NCI-H2081 (cell line): ENCODE results near the gene AMPD3.

ENCODE experiments used
- DNase-seq, 2 experiments: peaks; one replicate each; lab custom pipeline; 2025; lab: John Stamatoyannopoulos, UW

Gene AMPD3

DNA sequence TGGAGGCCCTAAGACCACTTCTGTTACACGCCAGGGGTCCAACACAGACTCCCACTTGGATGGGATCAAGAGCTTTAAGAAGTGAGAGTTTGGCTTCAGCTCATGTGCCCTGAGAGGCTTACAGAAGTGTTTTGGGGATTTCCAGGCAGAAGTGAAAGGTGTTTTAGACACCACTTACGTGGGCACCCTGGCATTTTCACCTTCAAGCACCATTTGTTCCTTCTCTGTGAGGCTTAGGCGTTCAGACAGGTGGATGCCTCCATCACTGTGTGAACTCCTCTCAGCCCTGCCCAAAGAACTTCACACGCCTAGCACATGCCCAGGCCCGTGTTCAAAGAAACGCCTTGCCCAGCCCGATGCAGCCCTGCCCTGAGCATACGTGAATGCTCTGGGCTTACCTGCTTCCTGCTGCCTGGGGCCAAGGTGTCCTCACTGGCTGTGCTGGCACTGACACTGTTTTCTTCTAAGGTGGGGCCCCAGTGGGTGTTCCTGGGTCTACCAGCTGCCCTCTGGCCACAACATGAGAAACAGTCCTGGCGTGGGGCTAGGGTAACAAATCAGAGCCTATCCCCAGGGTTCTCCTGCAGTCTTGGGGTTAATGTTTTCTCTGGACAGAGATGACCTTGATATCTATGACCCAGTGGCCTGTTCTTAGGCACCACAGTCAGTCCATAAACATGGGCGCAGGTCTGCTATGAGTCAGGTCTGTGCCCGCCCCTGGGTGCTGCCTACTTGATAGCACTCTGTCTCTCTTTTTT is 34.0 kb downstream of the AMPD3 start:
- DNase-seq = no peak

DNA sequence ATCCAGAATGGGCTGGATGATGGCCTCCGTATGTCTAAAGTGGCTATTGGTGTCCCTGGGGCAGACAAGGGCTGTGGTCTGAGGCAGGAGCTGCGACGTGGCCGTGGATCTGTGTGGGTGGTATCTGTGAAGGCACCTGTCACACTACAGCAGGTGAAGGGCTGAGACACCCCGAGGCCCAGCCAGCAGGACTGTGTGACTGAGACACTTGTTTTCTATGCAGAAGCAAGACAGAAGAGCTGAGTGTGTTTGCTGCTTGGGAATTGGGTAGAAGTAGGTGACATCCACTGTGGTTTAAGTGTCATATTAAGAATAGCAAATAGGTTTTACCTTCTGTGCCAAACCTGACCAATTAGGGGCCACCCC is 35.0 kb downstream of the AMPD3 start:
- DNase-seq = no peak

DNA sequence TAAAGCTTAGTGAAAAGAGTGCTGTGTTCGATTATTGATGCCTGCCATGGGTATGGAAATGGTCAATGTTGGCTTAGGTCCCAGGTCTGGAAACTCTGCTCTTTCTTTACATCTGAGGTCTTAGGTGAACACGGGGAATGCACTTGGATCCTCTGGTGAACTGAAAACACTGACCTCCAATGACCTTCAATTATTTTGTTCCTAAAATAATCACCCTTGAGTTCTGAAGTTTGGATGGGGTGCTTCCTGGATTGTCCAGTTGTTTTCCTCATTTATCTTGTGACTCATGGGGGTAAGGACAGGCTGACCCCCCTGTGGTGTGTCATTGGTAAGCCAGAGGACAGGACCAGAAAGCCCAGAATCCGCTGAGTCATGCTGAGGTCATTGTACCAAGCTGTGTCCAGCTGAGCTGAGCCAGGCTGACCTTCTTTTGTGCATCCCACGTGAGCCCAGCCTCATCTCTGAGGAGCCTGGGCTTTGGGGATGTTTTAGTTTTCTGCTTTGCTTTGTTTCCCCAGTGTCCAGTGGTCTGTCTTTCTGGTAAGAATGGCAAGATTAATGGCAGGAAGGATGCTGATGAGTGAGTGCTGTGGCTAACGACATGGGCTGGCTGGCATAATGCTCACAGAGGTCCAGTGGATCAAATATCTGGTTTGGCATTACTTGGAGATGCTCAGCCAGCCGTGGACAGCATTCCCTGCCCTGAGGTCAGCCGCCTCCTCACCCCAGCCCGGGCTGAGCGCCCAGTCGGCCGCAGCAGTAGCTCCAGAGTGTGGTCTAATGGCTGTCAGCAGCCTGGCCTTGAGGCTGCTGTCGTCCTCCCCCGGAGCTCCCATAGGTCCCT is 35.6 kb downstream of the AMPD3 start:
- DNase-seq = no peak

DNA sequence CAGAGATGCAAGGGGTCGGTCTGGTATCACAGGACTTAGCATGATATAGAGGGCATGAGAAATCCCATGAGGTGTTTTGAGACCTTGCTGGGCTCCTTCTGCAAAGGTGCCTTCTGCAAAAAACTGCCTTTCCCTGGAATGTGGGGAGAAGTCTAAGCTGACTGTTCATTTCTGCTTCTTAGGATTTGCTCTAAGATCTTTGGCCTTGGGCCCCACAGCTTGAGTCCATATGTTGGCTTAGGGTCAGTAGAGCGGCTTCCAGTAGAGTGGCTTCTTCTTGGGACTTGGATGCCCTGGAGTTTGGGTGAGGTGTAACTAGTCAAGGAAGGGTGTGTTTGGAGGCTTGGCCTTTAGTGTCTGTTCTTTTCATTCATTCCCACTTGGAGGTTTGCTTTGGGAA is 37.0 kb downstream of the AMPD3 start:
- no peak for DNase-seq

DNA sequence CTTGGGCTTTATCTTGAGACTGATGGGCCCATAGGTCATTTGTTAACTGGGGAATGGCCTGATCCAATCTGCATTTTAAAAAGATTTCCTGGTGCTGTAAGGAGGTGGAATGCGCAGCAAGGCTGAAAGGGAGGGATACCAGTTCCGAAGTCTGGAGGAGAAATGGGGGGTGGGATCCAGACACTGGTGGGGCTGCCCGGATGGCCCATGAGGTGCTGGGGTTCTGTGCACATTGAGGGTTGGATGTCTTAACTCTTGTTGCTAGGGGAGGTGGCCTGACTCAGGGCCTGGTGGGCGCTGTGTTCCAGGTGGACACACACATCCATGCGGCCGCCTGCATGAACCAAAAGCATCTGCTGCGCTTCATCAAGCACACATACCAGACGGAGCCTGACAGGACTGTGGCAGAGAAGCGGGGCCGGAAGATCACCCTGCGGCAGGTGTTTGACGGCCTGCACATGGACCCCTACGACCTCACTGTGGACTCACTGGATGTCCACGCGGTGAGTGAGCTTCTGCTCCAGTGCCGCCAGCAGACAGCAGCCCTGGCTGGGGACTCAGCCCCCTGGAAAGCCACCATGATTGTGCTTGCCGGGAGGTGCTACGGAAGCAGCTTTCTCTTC is 38.1 kb downstream of the AMPD3 start:
- DNase-seq = no peak

DNA sequence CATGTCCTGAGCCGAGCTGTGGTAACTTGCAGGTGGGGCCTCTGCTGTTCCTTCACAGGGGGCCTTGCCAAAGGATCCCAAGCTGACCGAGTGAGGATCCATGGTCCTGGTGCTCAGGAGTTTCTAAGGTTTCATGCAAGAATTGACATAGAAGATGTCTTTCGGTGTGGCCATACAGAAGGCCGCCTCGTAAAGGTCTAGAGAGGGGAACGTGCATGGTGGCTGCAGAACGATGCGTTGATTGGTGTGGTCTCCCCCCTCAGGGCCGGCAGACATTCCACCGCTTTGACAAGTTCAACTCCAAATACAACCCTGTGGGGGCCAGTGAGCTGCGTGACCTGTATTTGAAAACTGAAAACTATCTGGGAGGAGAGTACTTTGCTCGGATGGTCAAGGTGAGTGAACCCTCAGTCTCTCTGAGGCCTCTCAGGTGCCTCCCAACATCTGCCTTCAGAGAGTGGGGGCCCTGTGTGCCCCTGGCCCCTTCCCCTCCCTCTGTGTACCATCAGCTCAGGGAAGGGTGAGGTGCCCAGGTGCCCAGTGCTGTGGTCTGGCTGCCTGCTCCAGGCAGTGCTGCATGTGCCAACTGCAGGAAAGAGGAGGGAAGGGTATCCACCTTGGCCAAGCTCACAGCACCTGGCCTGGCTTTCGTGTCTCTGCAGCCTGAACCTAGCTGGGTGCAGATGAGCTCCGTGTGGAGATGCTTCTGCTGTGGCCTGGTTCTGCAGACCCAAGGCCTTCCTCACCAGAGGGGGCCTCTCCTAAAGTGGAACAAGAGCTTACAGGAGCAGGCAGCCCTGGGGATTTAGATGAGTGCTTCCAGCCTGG is 39.8 kb downstream of the AMPD3 start:
- no peak for DNase-seq

DNA sequence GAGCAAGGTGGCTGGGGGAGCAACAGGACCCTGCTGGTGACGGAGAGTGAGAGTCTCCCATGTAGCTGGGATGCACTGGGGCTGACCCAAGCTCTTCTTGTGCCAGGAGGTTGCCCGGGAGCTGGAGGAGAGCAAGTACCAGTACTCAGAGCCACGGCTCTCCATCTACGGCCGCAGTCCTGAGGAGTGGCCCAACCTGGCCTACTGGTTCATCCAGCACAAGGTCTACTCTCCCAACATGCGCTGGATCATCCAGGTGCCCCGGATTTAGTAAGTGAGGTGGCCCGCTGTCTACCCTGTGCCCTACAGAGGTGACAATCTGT is 40.4 kb downstream of the AMPD3 start:
- no peak for DNase-seq

DNA sequence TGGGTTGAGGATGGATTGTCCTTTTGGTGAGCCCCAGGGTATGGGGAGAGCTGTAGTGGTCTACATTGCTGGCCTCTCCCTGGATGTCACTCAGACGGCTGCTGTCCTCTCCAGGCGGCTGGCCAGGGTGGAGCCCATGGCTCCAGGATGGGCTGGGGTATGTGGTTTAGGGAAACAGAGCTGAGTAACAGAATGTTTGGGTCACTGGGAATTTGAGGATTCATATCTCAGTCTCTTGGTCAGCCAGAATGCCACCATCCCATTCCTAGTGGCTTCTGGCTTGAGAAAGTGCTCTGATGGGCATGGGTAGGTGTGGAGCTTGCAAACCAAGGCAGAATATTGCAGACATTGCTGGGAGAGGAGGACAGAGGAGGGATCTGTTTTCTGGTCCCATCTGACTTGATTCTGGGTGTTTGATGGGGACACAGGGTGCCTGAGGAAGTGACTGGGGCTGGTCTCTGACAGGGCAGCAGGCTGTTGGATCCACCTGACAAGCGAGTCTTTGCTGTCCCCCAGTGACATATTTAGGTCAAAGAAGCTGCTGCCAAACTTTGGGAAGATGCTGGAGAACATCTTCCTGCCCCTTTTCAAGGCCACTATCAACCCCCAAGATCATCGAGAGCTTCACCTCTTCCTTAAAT is 41.4 kb downstream of the AMPD3 start:
- no peak for DNase-seq

DNA sequence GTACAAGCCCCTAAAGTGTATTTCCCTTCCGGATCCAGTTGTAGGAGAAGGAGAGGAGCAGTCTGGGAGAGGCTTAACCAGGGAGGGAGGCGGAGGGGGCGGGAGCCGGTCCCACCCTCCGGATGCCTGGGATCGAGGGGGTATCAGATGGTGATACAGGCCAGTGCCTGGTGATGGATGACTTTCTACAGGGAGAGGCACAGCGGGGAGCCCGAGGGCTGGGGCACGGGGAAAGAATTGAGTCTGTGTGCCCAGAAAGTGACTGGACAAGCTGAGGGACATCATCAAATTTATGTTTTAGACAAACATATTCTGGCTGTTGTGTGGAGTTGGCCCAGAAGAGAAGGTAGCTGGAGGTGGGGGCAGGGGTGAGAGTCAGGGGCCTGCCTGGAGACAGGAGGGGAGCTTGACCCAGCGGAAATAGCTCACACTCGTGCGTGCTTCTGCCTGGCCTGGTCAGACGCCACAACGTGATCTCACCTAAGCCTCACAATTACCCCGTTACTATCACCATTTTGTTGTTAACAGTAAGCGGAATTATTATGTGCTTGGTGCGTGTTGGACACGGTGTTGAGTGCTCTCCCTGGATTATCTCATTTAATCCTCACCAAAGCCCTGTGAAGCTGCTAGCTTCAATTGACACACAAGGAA is 42.4 kb downstream of the AMPD3 start:
- DNase-seq = no peak

DNA sequence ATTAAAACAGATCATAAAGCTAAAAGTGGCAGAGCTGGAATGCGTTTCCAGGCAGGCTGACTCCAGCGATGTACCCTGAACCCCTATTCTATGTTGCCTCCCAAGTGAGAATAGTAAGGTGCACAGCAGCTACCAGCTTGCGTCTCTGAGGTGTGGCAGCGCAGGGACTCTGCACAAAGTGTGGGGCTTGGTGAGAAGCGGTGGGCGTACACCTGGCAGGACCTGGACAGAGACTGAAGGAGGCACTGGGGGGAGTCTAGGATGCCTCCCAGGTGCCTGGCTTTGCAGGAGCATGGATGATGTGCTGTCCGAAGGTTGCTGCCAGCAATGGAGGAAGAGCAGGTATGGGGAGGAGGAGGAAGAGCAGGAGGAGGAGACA is 42.9 kb downstream of the AMPD3 start:
- DNase-seq = no peak

DNA sequence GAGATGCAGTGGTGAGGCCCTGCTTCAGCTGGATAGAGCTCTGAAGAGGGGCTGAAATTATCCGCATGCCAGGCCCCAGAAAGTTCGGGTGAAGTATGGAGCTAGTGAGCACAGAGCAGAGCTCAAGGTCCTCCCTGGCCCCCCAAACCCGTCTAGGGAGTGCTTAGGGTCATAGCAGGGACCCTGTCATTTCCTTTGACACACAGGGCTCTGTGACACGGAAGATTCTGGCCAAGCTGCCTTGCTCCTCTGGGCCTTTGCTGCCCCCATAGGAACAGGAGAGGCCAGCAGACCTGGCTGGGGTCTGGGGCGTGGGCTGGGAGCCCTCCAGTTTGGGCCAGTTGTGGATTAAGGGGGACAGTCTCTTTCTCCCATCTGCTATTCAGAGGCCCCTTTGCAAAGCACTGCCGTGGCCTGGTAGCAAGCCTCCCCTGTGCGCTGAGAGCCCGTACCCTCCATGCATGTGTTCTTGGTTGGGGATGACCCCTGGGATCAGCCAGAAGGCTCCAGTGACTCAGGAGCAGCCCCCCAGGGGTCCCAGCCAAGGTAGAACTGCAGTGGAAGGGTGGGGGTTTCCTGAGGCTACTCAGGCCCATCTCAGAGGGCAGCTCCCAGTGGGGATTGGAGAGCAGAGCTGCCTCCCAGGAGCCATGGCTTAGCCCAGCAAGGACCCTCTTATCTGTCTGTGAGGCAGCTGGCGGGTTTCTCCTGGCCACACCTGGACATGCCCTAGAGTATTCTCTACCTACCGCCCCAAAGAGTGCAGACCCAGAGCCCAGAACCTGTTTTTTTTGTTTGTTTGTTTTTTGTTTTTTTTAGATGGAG is 43.6 kb downstream of the AMPD3 start:
- DNase-seq = no peak

DNA sequence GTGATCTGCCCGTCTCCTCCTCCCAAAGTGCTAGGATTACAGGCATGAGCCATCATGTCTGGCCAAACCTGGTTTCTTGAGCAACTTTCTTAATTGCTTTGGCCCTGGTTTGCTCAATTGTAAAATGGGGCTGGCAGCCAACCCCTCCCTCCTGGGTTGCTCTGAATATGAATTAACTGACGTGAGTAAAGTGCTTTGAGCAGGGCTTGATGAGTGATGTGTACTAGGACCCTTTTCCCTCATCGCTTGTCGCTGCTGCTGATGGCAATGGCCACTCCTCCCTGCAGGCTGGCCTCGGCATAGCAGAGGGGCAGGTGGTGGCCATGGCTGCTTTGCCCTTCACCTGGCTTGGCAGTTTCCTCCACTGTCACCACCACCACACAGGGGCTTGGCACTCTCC is 44.4 kb downstream of the AMPD3 start:
- no peak for DNase-seq

DNA sequence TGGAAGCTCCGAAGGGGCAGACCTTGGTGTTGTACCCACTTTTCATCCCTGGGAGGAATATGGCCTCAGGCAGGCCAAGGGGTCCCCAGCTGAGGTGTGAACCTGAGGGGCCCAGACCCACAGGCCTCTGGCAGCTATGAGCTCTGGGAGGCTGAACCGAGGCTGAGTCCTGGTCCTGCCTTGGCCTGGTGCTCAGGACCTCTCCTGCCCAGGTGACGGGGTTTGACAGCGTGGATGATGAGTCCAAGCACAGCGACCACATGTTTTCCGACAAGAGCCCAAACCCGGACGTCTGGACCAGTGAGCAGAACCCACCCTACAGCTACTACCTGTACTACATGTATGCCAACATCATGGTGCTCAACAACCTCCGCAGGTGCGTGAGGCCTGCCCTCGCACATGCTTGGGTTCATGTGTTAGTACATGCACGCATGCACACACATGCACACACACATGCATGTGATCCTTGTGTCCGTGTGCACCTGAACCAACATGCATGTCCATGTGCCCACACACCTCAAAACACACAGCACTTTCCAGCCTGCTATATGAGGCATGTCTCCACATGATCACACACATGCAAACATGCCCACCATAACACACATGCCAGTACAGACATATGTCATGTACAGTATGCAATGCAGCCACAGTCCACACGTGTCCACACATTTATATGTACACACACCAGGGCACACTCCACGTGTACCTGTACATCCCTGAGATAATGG is 45.0 kb downstream of the AMPD3 start:
- DNase-seq = no peak

DNA sequence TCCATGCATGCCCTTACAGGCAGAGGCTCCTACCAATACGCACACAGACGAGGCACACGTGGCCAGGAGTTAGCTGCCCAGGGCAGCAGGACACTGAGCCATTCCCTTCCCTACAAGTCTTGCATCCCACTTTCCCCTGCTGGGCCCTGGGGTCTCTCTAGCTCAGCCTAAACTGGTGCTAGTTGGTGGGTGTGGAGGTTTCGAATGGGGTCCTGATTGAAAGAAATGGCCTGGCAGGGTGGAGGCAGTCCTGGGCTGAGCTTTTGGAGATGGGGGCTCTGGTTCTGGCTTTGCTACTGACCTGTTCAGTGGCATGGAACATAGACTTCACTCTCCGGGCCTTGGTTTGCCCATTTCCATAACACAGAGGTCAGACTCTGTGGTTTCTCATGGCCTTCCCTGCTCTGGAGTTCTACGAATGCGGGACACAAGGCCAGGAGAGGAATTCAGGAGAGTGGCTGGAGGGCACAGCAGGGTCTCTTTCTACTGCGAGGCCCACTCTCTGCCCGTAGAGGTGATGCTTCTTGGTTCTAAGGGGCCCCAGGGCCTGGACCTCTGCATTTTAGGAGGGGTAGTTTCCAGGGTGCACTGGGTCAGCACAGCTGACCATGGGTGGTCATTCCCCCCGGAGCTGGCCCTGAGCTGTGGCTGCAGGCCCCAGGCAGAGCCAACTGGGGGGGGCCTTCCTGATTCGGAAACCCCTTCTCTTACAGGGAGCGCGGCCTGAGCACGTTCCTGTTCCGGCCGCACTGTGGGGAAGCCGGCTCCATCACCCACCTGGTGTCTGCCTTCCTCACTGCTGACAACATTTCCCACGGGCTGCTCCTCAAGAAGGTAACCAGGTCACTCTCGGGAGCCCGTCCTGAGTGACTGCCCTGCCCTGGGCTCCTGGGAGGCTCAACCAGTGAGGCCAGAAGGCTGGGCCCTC is 46.0 kb downstream of the AMPD3 start:
- no peak for DNase-seq

DNA sequence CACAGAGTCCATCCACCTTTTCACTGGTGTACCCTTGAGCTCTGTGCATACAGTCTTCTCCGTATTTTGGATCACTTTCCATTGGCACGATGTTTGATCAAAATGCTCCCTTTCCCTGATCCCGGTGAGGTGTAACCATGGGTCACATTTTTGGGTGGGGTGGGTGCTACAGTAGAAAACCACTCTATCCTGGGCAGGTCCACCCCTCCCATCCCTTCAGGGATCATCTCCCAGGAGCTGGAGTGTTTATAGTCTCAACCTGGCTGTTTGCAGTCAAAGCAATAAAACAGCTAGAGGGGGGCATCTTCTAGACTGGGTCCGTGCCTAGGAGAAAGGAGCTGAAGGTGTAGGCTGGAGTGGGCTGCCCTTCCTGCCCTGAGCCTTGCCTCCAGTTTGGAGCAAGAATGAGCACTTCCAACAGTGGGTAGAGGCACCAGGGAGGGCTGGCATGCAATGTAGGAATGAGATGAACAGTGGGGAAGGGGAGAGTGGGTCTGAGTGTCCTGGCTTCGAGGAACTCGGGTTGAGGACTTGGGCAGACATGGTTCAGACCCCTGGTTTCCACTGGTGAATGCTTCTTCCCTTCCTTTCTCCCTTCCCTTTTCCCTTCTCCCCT is 47.1 kb downstream of the AMPD3 start:
- DNase-seq = no peak

DNA sequence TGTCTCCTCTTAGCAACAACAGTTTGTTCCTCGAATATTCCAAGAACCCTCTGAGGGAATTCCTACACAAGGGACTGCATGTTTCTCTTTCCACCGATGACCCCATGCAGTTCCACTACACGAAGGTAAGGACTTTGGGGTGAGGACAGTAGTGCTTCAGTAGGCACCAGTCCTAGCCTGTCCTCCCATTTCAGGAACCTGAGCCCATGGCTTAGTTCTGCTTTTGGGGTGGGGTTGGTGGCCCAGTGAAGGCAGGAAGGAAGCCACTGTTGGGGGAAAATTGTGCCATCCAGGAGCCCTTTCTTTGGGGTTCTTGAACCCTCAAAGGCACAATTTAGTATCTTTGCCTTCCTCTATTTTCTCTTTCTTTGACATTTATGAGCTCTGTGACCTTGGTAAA is 47.7 kb downstream of the AMPD3 start:
- no peak for DNase-seq

DNA sequence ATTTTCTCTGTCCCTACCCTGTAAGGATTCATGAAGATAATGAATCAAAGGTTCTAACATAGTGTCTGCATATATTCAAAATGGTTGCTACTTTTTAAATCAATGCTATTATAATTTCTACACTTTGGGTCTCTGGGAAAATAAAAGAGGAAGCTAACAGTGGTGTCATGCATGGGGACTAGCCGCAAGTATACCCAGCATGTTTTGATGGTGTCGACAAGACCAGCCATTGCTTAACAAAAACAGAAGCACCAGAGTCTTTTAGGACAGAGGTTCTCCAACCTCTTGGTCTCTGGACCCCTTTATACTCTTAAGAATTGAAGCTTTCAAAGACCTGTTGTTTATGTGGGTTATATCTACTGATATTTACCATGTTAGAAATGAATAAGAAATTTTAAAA is 48.2 kb downstream of the AMPD3 start:
- DNase-seq = no peak

DNA sequence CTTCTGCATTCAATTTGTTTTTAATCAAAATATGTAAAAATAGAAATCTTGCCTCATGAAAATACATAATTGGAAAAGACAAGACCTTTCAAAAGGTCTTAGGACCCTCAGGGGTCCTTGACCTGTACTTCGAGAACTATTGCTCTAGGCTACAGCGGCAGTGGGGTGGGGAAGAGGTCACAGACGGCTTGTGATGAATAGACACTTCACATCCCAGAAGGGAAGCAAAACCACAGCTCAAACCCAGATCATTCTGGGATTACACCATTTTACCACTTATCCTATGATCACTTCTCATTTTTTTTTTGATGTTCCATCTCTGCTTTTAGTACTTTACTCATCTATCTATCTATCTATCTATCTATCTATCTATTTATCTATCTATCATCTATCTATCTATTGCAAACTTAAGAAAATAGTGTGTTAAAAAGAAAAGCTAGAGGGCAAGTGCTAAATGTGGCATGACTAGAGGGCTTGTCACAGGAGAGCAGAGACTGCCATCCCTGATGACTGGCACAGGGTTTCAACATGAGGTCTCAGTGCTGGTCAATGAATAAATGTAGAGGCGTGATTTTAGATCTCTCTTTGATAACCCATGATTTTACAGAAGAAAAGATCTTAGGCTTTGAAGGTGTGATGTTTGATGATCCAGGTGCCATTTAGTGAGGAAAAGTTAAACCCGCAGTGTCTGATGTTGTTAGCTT is 48.9 kb downstream of the AMPD3 start:
- no peak for DNase-seq
